ENCODE data around the gene TMEM82. TPM values are rescaled to one million over a fixed set of nuclear protein-coding genes. Genes with fewer than 3 reads are reported as not detected.

TMEM82 gene
- total and polyA plus RNA-seq, 2 experiments from 2014 or later = 11.9 to 16.4 TPM

- no peaks in the 10 kb centered on the region for H3K27me3 ChIP-seq
- no peaks in the 10 kb centered on the region for H3K4me1 ChIP-seq (ENCODE audit: insufficient read depth)
- H3K4me2 ChIP-seq = no peak overlapping the region
- no peaks in the 10 kb centered on the region for H3K9me3 ChIP-seq (ENCODE audit: low read depth)
- 87% methylated on average over 10 of the region's 10 CpGs for WGBS (ENCODE audit: low lambda C conversion rate, missing lambda C conversion rate)
- no peaks in the 10 kb centered on the region for H4K20me1 ChIP-seq (ENCODE audit: insufficient read depth, poor library complexity, severe bottlenecking)
- no peaks in the 10 kb centered on the region for H3K9me2 ChIP-seq (replicated peaks; ENCODE audit: insufficient read depth)
- H3K79me2 ChIP-seq = no peaks in the 10 kb centered on the region
- no peak for DNase-seq (ENCODE audit: low spot score)
- H2AFZ ChIP-seq = no peak overlapping the region
- peak overlapping the region; percentile 88 for H3K27ac ChIP-seq
- no peak for TF ChIP-seq EZH2 (IDR thresholded peaks at IDR 0.05; ENCODE audit: borderline replicate concordance)
- TF ChIP-seq, protein P1, sequence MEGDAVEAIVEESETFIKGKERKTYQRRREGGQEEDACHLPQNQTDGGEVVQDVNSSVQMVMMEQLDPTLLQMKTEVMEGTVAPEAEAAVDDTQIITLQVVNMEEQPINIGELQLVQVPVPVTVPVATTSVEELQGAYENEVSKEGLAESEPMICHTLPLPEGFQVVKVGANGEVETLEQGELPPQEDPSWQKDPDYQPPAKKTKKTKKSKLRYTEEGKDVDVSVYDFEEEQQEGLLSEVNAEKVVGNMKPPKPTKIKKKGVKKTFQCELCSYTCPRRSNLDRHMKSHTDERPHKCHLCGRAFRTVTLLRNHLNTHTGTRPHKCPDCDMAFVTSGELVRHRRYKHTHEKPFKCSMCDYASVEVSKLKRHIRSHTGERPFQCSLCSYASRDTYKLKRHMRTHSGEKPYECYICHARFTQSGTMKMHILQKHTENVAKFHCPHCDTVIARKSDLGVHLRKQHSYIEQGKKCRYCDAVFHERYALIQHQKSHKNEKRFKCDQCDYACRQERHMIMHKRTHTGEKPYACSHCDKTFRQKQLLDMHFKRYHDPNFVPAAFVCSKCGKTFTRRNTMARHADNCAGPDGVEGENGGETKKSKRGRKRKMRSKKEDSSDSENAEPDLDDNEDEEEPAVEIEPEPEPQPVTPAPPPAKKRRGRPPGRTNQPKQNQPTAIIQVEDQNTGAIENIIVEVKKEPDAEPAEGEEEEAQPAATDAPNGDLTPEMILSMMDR (IDR thresholded peaks at IDR 0.05; ENCODE audit: poor library complexity) = no peak
- TF ChIP-seq EZH2phosphoT487 (IDR thresholded peaks at IDR 0.05; ENCODE audit: low read depth, severe bottlenecking, unreplicated experiment) = no peak
- H3K36me3 ChIP-seq (replicated peaks; ENCODE audit: insufficient read depth, low read depth) = no peaks in the 10 kb centered on the region
- H3K4me3 ChIP-seq = no peak overlapping the region
Measured at GRCh38 chr1:15786581-15786980, 44.3 kb downstream of the TMEM82 start.

DNA sequence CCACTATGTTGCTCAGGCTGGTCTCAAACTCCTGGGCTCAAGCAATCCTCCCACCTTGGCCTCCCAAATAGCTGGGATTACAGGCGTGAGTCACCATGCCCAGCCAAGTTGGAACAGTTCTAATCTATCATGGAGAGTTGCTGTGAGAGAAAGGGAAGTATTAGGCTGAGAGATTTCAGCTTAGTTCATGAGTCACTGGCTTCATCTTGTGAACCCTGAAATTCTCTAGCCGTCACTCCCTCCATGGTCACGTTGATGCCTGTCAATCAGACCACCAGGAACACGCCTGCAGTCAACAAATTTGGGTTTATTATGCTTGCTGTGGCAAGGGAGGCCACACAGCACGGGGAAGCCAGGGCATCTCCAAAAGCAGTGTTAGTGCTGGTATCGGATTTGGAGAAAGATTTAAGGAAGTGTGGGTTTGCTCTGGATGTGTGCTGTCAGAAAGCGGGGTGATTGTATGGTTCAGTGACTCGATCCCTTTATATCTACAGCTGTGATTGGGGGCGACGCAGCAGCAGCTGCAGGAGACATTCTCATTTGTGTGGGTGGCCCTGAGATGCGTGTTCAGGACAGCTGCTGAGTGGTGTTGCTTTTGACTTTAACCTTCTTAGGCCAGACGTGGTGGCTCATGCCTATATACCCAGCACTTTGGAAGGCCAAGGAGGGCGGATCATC is 46.5 kb downstream of the TMEM82 start:
- TF ChIP-seq EZH2 (IDR thresholded peaks at IDR 0.05; ENCODE audit: borderline replicate concordance) (no peak), EZH2phosphoT487 (IDR thresholded peaks at IDR 0.05; ENCODE audit: low read depth, severe bottlenecking, unreplicated experiment) (no peak)
- TF ChIP-seq, protein P1 (IDR thresholded peaks at IDR 0.05; ENCODE audit: poor library complexity) = no peak
- no peak overlapping the region for H3K4me3 ChIP-seq
- H3K27me3 ChIP-seq = no peaks in the 10 kb centered on the region
- no peak overlapping the region for H2AFZ ChIP-seq
- no peaks in the 10 kb centered on the region for H3K9me2 ChIP-seq (replicated peaks; ENCODE audit: insufficient read depth)
- no peak for DNase-seq (ENCODE audit: low spot score)
- peak overlapping the region; percentile 88 for H3K27ac ChIP-seq
- H3K79me2 ChIP-seq = no peaks in the 10 kb centered on the region
- H3K9me3 ChIP-seq (ENCODE audit: low read depth) = no peaks in the 10 kb centered on the region
- H4K20me1 ChIP-seq (ENCODE audit: insufficient read depth, poor library complexity, severe bottlenecking) = no peaks in the 10 kb centered on the region
- no peaks in the 10 kb centered on the region for H3K36me3 ChIP-seq (replicated peaks; ENCODE audit: insufficient read depth, low read depth)
- H3K4me1 ChIP-seq (ENCODE audit: insufficient read depth) = peaks cover 11% of the 10 kb centered on the region
- no peak overlapping the region for H3K4me2 ChIP-seq
- 83% methylated on average over 13 of the region's 13 CpGs for WGBS (ENCODE audit: low lambda C conversion rate, missing lambda C conversion rate)

DNA sequence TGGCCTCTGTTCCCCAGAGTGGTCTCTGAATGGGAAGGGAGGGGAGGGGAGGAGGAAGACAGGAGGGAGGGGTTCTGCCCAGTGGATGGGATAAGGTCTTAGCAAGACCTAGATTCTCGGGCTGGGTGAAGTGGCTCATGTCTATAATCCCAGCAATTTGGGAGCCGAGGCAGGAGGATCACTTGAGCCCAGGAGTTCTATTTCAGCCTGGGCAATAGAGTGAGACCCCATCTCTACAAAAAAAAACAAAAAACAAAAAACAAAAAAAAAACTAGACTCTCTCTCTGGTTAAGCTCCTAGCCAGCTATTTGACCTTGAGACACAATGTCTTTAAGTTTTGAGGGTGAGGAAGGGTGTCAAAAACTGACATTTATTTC is 53.8 kb downstream of the TMEM82 start:
- no peaks in the 10 kb centered on the region for H3K36me3 ChIP-seq (replicated peaks; ENCODE audit: insufficient read depth, low read depth)
- H3K4me2 ChIP-seq = peak overlapping the region; percentile 2
- H3K27me3 ChIP-seq = no peaks in the 10 kb centered on the region
- TF ChIP-seq EZH2phosphoT487 (IDR thresholded peaks at IDR 0.05; ENCODE audit: low read depth, severe bottlenecking, unreplicated experiment) (no peak), EZH2 (IDR thresholded peaks at IDR 0.05; ENCODE audit: borderline replicate concordance) (no peak)
- TF ChIP-seq, protein P1 (IDR thresholded peaks at IDR 0.05; ENCODE audit: poor library complexity) = no peak
- H3K4me3 ChIP-seq = no peak overlapping the region
- peak overlapping the region; percentile 92 for H3K27ac ChIP-seq
- H3K9me2 ChIP-seq (replicated peaks; ENCODE audit: insufficient read depth) = no peaks in the 10 kb centered on the region
- 83% methylated on average over 2 of the region's 2 CpGs for WGBS (ENCODE audit: low lambda C conversion rate, missing lambda C conversion rate)
- peaks cover 56% of the 10 kb centered on the region for H3K4me1 ChIP-seq (ENCODE audit: insufficient read depth)
- H3K9me3 ChIP-seq (ENCODE audit: low read depth) = no peaks in the 10 kb centered on the region
- DNase-seq (ENCODE audit: low spot score) = no peak
- H2AFZ ChIP-seq = no peak overlapping the region
- no peaks in the 10 kb centered on the region for H4K20me1 ChIP-seq (ENCODE audit: insufficient read depth, poor library complexity, severe bottlenecking)
- H3K79me2 ChIP-seq = no peaks in the 10 kb centered on the region

Other genes starting within 250 kb of the TMEM82 start
- gene CASP9, start 218.3 kb upstream of the TMEM82 start, total RNA-seq = 17.1 and 21.2 TPM in 2 replicates
- gene CASP9, start 218.3 kb upstream of the TMEM82 start, polyA plus RNA-seq = 13.5 and 14.2 TPM in 2 replicates
- 21.1 and 29.7 TPM in 2 replicates for gene DNAJC16, start 215.7 kb upstream of the TMEM82 start, total RNA-seq
- gene DNAJC16, start 215.7 kb upstream of the TMEM82 start, polyA plus RNA-seq = 9.5 and 9.6 TPM in 2 replicates
- gene AGMAT, start 157.4 kb upstream of the TMEM82 start, total RNA-seq = 42.9 and 49.9 TPM in 2 replicates
- gene AGMAT, start 157.4 kb upstream of the TMEM82 start, polyA plus RNA-seq = 19.1 and 28.7 TPM in 2 replicates
- 27.4 and 40.1 TPM in 2 replicates for gene DDI2, start 125.0 kb upstream of the TMEM82 start, total RNA-seq
- gene DDI2, start 125.0 kb upstream of the TMEM82 start, polyA plus RNA-seq = 5.6 and 7.5 TPM in 2 replicates
- 38.9 and 43.1 TPM in 2 replicates for gene PLEKHM2, start 58.2 kb upstream of the TMEM82 start, total RNA-seq
- 30.6 and 31.8 TPM in 2 replicates for gene PLEKHM2, start 58.2 kb upstream of the TMEM82 start, polyA plus RNA-seq
- 0.68 and 0.87 TPM in 2 replicates for gene SLC25A34, start 6.2 kb upstream of the TMEM82 start, total RNA-seq
- 0.71 and 0.77 TPM in 2 replicates for gene SLC25A34, start 6.2 kb upstream of the TMEM82 start, polyA plus RNA-seq
- gene FBLIM1, start 16.3 kb downstream of the TMEM82 start, total RNA-seq = 109 and 117 TPM in 2 replicates
- 102 and 120 TPM in 2 replicates for gene FBLIM1, start 16.3 kb downstream of the TMEM82 start, polyA plus RNA-seq
- 2.0 and 2.6 TPM in 2 replicates for gene UQCRHL, start 65.2 kb downstream of the TMEM82 start, total RNA-seq
- 1.0 and 1.8 TPM in 2 replicates for gene UQCRHL, start 65.2 kb downstream of the TMEM82 start, polyA plus RNA-seq
- 23.7 and 25.9 TPM in 2 replicates for gene SPEN, start 105.2 kb downstream of the TMEM82 start, total RNA-seq
- gene SPEN, start 105.2 kb downstream of the TMEM82 start, polyA plus RNA-seq = 22.7 and 24.3 TPM in 2 replicates
- 15.3 and 16.8 TPM in 2 replicates for gene ZBTB17, start 233.6 kb downstream of the TMEM82 start, total RNA-seq
- 32.3 and 51.1 TPM in 2 replicates for gene ZBTB17, start 233.6 kb downstream of the TMEM82 start, polyA plus RNA-seq

All from hepatocyte (in vitro differentiated cells).